ENCODE data around the gene TBC1D3E. TPM values are rescaled to one million over a fixed set of nuclear protein-coding genes. Genes with fewer than 3 reads are reported as not detected.
"Not testable (repeated sequence)": the region's sequence is repeated elsewhere in the genome, so short reads cannot be mapped to it uniquely, and the experiment has no call there.

TBC1D3E gene
- polyA plus RNA-seq (ENCODE audit: insufficient read length in 10 of 10) = 1 to 10 TPM in 1 of 10 donors, not detected in 9; 3.1 TPM
- long read RNA-seq, donor 1 = 0 reads
- long read RNA-seq, donor 2 = 0 reads
- long read RNA-seq, donor 3 = 0 reads
- long read RNA-seq, donor 4 = 0 reads
- long read RNA-seq, donor 5 = 0 reads
- long read RNA-seq, donor 6 = 0 reads
- long read RNA-seq, donor 7 = 0 reads
- long read RNA-seq, donor 8 = 0 reads
- long read RNA-seq, donor 9 = 0 reads

- not testable (repeated sequence) for DNase-seq
Measured at GRCh38 chr17:38127651-38128050, at the start of gene TBC1D3E. TBC1D3E (plus strand) TSS chr17:38127951; CDS start chr17:38129496, 1,545 bp downstream.

- not testable (repeated sequence) for DNase-seq
Measured at GRCh38 chr17:38087344-38087743, 40.4 kb upstream of the TBC1D3E start.

- DNase-seq = not testable (repeated sequence)
Measured at GRCh38 chr17:38088120-38088519, 39.6 kb upstream of the TBC1D3E start.

GRCh38 chr17:38094059-38094694 lies 33.6 kb upstream of the TBC1D3E start:
- not testable (repeated sequence) for DNase-seq

- not testable (repeated sequence) for DNase-seq
Measured at GRCh38 chr17:38099262-38099661, 28.5 kb upstream of the TBC1D3E start.

- DNase-seq = not testable (repeated sequence)
Measured at GRCh38 chr17:38119829-38120228, 7.9 kb upstream of the TBC1D3E start.

GRCh38 chr17:38134860-38135259 lies 7.1 kb downstream of the TBC1D3E start:
- not testable (repeated sequence) for DNase-seq

Other genes starting within 250 kb of the TBC1D3E start
- under 1 TPM in 1 of 10 donors, not detected in 9; 0.97 TPM for gene TBC1D3K, start 203.5 kb upstream of the TBC1D3E start, polyA plus RNA-seq (ENCODE audit: insufficient read length in 10 of 10)
- gene TBC1D3L, start 138.9 kb upstream of the TBC1D3E start, polyA plus RNA-seq (ENCODE audit: insufficient read length in 10 of 10) = 10 to 100 TPM in 7 of 10 donors, 1 to 10 TPM in 3; 1.4 to 28.1 (median 13.8) TPM
- 1 to 10 TPM in 7 of 10 donors, under 1 TPM in 2, not detected in 1; 0.78 to 4.9 (median 1.5) TPM for gene TBC1D3D, start 124.0 kb upstream of the TBC1D3E start, polyA plus RNA-seq (ENCODE audit: insufficient read length in 10 of 10)
- gene TBC1D3C, start 59.3 kb upstream of the TBC1D3E start, polyA plus RNA-seq (ENCODE audit: insufficient read length in 10 of 10) = 1 to 10 TPM in 3 of 10 donors, under 1 TPM in 1, not detected in 6; 0.94 to 3.9 (median 2.2) TPM
- gene TBC1D3, start 64.6 kb downstream of the TBC1D3E start, polyA plus RNA-seq (ENCODE audit: insufficient read length in 10 of 10) = 1 to 10 TPM in 2 of 10 donors, under 1 TPM in 1, not detected in 7; 0.72 to 5.8 (median 1.8) TPM
- 10 to 100 TPM; 50.7 to 68.8 (median 56.3) TPM for gene MRPL45, start 169.2 kb downstream of the TBC1D3E start, polyA plus RNA-seq (ENCODE audit: insufficient read length in 10 of 10)
- gene GPR179, start 216.0 kb downstream of the TBC1D3E start, polyA plus RNA-seq (ENCODE audit: insufficient read length in 10 of 10) = 1 to 10 TPM in 1 of 10 donors, under 1 TPM in 9; 0.15 to 1.5 (median 0.36) TPM
- 10 to 100 TPM; 12.2 to 19.1 (median 15.3) TPM for gene SOCS7, start 223.9 kb downstream of the TBC1D3E start, polyA plus RNA-seq (ENCODE audit: insufficient read length in 10 of 10)